Astrocyte of the spinal cord (primary cell): ENCODE measurements around the gene MPPE1.

ENCODE experiments used
- DNase-seq: peaks from one replicate; pipeline ENCODE4 v3.0.0; 2011; ENCODE audit warnings: low read depth, low spot score
- H3K4me3 ChIP-seq: 2 replicates; pipeline ENCODE4 v1.5.1; 2011; ENCODE audit warnings: low read depth, mild to moderate bottlenecking, low read length, moderate library complexity
- CTCF ChIP-seq: IDR thresholded peaks from 2 replicates; pipeline ENCODE4 v1.5.1; 2012; ENCODE audit warnings: low read depth, mild to moderate bottlenecking, low read length, inconsistent platforms
- in situ Hi-C: cut with HindIII; loops from 2 replicates; pipeline ENCODE4 v1.10.0; 2017; ENCODE audit warnings: low sequenced_read_pairs

The MPPE1 gene

GRCh38 chr18:11873670-11874340, 34.3 kb downstream of the MPPE1 start:
- H3K4me3 ChIP-seq, result no peak overlapping the region
- in situ Hi-C loops, result no loop called here
- no peak for DNase-seq
- no peak for TF ChIP-seq CTCF

GRCh38 chr18:11872479-11873136, 35.5 kb downstream of the MPPE1 start:
- in situ Hi-C loops, result no loop called here
- no peak overlapping the region for H3K4me3 ChIP-seq
- peak; percentile 53 for TF ChIP-seq CTCF
- DNase-seq, result peak; percentile 27

- in situ Hi-C loops, result no loop called here
- H3K4me3 ChIP-seq, result no peak overlapping the region
- no peak for TF ChIP-seq CTCF
- no peak for DNase-seq
Measured at GRCh38 chr18:11871501-11871900, 36.6 kb downstream of the MPPE1 start.

GRCh38 chr18:11868230-11868629, 39.9 kb downstream of the MPPE1 start:
- no peak for TF ChIP-seq CTCF
- H3K4me3 ChIP-seq, result no peak overlapping the region
- in situ Hi-C loops, result no loop called here
- DNase-seq, result no peak

GRCh38 chr18:11866764-11867163, 41.4 kb downstream of the MPPE1 start:
- H3K4me3 ChIP-seq, result no peak overlapping the region
- TF ChIP-seq CTCF, result no peak
- in situ Hi-C loops, result no loop called here
- no peak for DNase-seq

- no peak for DNase-seq
- H3K4me3 ChIP-seq, result no peak overlapping the region
- in situ Hi-C loops, result no loop called here
- no peak for TF ChIP-seq CTCF
Measured at GRCh38 chr18:11866329-11866728, 41.8 kb downstream of the MPPE1 start.
